ENCODE data around the gene RALB.

- TF ChIP-seq CTCF (IDR thresholded peaks at IDR 0.05) (no peak), FOXK1 (CRISPR knock-in tag; IDR thresholded peaks at IDR 0.05) (no peak), AFF4 (CRISPR knock-in tag; IDR thresholded peaks at IDR 0.05; ENCODE audit: borderline replicate concordance) (no peak), HMGXB4 (CRISPR knock-in tag; IDR thresholded peaks at IDR 0.05) (no peak), USF2 (CRISPR knock-in tag; IDR thresholded peaks at IDR 0.05) (no peak), CREM (CRISPR knock-in tag; IDR thresholded peaks at IDR 0.05) (no peak), MXD4 (CRISPR knock-in tag; IDR thresholded peaks at IDR 0.05; ENCODE audit: borderline replicate concordance) (no peak), ESRRA (CRISPR knock-in tag; IDR thresholded peaks at IDR 0.05; ENCODE audit: borderline replicate concordance) (no peak), USF1 (CRISPR knock-in tag; IDR thresholded peaks at IDR 0.05) (no peak), NFYB (CRISPR knock-in tag; conservative IDR thresholded peaks at IDR 0.05; ENCODE audit: low read depth) (no peak)
Observed at GRCh38 chr2:120269816-120270215, 17.2 kb downstream of the RALB start.
